ENCODE data around the gene ING5.
A peak's percentile ranks its signal among the peaks of the same experiment; 100 is the strongest.
"Not testable (repeated sequence)": the region's sequence is repeated elsewhere in the genome, so short reads cannot be mapped to it uniquely, and the experiment has no call there.

Gene ING5

DNA sequence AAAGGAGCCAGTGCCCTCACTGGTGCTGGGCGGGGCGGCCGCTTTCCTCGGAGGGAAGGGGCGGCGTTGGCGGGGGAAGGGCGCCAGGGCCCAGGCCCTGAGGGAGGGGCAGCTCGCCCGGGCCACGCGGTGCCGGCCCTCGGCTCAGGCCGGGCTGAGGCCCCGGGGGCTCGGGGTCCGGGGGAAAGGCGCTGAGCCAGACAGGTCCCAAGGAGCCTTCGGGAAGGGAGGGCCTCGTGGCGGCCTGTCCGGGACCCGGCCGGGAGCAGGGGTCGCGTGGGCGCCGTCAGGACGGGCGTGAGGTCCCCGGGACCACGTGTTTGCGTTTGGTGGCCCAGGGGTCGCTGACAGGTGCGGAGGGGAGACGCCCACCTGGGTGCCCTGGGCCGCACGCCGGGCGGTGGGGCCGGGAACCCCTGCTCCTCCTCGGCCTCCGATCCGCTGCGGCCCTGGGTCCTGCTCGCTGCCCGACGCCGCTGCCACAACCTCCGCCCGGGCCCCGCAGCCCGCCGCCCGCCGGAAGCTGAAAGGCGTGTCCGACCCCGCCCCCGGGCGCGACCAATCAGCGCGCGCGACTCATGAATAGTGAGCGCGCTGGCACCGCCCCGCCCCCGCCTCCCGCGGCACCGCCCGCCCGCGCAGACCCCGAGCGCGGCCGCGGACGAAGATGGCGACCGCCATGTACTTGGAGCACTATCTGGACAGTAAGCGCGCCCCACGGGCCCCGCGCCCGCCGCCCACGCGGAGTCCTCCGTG, at the start of gene ING5:
ING5 (plus strand) TSS at position 641 of the 756 bp plus-strand sequence; CDS start at position 668, 27 bp downstream.
- DNase-seq: peak; percentile 87 to 91

DNA sequence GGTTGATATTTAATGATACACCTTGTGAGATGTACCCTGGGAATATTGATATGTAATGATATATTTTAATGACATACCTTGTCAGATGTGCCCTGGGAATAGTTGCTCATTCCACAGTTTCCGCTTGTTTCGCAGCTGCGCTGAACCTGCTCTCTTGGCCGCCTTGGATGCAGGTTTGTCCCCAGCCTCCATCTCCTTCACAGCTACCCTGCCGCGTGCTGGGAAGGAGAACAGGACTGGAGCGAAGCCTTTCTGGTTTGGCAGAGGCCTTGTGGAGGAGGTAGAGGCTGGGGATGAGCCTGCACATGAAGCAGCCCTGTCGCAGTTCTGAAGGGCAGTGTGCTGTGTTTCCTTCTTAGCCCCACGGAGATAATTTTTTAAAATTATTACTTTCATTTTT, 49.7 kb upstream of the ING5 start:
- no peak for DNase-seq

DNA sequence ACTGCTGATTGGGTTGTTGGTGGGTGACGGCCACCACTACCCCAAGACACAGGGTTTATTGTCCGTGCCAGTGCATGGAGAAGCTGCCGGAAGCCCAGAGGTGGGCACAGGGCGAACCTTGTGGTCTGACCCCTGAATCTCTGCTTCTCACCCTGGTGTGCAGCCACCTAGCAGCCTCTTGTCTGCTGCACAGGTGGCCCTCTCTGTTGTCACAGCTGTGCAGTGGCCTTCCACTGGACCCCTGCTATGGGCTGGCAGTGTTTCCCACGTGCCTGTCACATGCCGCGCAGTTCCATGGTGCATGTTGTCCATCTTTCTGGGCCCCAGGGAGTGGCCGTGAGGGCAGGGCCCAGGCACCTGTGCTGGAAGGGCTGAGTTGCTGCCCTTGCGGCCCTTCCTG, 49.1 kb upstream of the ING5 start:
- no peak for DNase-seq

DNA sequence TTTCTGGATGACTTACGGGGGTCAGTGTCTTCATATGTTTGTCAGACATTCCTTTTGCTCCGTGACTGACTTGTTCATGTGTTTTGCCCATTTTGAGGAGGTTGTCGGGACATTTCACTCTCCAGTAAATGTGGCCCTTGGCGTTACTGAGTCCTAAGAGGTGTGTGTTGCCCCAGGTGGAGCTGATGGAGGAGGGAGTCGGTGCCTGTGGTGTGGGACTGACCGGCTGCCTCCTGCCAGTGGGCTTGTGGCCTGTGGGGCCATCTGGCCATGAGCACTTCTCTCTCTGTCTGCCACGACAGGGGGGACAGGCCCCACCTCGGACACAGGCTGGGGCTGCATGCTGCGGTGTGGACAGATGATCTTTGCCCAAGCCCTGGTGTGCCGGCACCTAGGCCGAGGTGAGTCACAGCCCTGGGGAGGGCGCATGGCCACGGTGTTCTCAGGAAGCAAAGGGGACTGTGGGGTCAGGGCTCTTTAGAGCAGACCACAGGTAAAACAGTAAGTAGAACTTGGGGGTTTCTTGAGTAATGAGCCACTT, 48.6 kb upstream of the ING5 start:
- no peak for DNase-seq

DNA sequence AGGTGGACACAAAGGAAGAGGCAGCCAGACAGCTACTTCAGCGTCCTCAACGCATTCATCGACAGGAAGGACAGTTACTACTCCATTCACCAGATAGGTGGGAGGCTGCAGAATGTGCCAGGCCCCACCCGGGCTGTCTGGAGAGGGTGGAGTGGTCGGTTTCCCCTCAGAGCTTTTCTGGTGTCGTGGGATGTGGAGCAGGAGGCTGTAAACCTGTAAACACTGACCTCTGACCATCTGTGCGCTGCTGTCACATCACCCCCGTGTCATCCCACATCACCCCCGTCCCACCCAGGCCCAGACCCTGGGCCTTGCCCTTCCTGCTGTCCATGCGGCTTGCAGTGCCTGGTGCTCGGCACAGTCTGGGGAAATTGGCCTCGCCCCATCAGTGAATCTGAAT, 47.3 kb upstream of the ING5 start:
- DNase-seq: no peak

DNA sequence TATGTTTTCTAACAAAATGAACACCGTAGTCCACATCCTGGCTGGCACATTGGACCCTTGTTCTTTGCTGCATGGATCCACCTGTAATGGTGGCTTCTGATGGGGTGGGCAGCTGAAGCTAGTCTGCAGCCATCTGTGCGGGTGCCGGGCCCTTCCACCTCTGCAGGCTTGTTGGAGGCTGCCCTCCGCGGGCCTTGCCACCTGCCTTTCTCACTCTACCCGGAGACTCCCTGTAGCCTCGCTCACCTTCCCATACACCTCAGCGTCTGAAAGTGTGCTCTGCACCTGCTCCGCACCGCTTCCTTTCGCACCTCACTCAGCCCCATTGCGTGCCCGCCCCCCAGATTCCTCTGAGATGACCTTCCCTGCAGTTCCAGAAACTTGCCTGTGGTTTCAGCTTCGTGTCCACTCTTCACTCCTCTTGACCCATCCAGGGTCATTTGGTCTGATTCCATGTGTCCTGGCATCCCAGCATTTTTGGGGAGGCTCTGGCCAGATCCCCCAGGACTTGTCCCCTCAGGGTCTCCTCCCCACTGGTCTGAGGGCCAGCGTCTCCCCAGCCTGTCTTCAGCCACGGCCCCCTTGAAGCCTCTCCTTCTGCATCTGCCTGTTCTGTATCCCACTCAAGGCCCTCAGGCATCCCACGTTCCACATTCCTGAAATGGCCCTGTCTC, 46.2 kb upstream of the ING5 start:
- DNase-seq: no peak

DNA sequence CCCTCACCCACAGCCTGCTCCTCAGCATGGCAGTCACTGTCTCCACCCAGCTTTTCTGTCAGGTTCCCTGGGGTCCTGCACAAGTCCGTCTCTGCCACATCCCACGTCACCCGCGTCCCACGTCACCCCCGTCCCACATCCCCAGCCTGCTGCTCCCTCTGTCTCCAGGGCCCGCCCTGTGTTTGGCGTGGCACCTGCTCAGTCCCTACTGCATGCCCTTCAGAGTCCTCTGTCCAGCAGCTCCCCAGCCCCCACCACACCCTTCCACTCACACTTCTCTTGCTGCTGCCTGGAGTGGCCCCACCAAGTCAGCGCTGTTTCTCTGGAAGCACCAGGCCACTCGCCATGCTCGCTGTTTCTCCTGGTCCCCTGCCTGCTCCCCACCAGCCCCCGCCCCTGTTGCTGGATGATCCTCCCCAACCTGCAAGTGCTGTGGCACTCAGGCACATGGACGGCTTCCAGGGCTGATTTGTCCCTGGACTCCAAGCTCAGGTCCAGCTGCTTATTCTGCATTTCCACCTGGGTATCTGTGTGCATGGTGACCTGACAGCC, 45.6 kb upstream of the ING5 start:
- no peak for DNase-seq

DNA sequence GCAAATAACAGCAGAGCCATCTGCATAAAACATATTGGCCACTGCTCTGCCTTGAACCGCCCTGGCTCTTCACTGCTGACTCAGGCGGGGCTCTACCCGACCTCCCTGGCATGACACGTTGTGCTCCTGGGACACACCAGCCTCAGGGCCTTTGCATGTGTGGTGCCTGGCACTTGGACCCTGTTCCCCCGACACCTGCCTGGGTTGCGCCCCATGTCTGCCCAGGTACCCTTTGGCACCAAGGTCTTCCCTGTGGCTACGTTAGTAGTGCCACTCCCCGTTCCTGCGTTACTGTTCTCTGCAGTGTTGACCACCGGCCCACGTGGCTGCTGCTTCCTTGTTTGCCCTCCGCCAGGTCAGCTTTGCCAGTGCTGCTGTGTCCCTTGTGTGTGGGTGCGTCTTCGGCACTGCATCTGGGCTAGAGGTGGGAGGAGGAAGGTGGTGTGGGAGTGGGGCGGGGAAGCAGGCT, 44.0 kb upstream of the ING5 start:
- DNase-seq: no peak

DNA sequence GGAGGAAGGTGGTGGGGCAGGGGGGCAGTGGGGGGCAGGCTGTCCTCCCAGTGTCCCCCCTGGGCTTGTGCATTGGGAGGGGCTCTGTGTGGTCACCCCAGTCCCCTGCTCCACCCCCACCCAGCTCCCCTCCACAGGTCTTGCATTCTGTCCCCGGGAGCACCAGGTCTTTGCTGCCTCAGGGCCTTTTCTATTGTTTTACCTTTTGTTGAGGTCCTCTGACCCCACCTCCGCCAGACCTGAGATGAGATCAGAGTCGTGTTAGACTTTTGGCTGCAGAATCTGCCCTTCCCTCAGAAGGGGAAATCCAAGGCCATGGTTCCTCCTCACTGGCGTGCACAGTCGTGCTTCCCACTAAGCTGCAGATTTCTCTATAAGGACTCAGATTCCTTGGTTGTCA, 43.5 kb upstream of the ING5 start:
- DNase-seq: no peak

DNA sequence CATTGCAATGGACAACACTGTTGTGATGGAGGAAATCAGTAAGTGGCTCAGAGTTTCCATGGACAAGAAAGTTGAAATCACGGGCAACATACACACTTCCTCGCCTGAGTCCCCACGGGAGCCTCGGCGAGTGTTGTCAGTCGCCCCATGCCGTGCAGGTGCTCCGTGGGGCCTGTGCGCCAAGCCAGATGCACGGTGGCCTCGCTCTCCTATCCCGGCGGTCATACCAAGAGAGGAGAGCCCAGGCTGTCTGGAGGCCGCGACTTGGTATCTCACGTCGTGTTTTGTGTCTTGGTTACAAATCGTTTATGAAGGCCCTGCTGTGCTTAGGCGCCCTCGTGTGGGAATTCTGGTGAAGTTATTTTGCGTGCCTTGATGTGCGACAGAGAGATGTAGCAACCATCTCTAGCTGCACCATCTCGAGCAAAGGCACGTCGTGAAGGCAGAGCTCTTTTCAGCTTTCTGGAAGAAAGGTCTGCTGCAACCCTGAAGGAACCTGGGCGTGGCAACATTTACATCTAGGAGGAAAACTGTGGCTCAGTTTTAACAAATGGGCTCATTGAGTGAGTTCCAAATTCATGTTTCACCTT, 42.6 kb upstream of the ING5 start:
- peak; percentile 30 to 60 for DNase-seq

DNA sequence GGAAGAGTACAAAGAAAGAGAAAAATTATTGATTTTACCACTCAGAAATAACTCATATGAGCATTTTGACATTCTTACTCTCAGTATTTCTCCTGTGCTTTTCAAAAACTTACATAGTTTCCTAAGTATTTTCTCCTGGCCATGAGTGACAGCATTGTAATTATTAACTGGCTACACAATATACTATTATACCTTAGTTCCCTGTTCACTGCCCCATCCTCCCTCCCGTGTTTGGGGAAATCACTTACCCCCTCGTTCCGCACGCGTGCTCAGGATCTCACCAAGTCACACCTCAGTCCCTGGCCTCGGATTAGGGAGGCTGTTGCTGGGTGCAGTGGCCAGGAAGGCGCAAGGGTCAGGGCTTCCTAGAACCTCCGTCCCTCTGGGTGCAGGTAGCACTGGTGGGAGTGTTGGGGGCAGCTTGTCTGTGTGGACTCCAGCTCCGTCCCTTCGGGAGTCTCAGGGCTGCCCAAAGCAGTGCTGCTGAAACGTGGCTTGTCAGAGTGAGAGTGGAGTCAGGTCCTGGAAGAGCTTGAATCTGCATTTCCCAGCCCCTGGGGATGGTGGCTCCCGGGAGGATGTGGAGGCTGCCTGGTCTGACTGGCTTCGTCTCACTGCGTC, 41.1 kb upstream of the ING5 start:
- DNase-seq: no peak

DNA sequence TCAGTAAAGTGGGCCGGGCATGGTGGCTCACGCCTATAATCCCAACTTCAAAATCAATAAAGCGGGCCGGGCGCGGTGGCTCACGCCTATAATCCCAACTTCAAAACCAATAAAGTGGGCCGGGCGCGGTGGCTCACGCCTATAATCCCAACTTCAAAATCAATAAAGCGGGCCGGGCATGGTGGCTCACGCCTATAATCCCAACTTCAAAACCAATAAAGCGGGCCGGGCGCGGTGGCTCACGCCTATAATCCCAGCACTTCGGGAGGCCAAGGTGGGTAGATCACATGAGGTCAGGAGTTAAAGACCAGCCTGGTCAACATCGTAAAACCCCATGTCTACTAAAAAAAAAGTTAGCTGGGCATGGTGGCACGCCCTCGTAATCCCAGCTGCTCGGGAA, 39.1 kb upstream of the ING5 start:
- not testable (repeated sequence) for DNase-seq

DNA sequence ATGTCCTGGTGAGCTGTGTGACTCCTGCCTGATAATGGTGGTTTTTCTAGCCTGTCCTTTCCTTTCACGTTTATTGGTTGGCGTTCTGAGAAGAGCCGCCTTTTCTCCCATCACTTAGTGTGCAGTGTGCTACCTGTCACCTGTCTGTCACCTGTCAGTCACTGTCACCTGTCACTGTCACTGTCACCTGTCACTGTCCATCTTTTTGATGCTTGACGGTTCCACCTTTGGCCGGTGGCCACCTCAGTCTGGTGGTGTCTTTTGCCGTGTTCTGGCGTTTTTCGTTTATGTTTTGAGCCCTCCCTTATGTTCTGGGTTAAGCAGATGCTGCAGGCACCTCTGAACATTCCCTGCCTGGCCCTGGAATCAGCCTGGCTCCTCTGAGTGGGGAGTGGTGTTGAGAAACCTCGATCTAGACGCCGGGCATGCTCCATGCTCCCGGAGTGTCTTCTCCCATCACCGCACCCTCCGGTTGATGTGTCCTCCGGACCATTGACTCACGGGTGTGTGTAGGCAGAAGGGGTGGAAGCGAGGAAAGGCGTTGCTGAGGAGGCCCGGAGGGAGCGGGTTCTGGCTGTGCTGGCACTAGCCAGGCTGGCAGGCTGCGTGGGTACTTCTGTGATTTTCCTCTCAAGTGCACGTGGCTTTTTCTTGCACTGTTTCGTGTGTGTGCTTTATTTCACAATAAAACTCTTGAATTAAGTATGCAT, 36.0 kb upstream of the ING5 start:
- no peak for DNase-seq

DNA sequence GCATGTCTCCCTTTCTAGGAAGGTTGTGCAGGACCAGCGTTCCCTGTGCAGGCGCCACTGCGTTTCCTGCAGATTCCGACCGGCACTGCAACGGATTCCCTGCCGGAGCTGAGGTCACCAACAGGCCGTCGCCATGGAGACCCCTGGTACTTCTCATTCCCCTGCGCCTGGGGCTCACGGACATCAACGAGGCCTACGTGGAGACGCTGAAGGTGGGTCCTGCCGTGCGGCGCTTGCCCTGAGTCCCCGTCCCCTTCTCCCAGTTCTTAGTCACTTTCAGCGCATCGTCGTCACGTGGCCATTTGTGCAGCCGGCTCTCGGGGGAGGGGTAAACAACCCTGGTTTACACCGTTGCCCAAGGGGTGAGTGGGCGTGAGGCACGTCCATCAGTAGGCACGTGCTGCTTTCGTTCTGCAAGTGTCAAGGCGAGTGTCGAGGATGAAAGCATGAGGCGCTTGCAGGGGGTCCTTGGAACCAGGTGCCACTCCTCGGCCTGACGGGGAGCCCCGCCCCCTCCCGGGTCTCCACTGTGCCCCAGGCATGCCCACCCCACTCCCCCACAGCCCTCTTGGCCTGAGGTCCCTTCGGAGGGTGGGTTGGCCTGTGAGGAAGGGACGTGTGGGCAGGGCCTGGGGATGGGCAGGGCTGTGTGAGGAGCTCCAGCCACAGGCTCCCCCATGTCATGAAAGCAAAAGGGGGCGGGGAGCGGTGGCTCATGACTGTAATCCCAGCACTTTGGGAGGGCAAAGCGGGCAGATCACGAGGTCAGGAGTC, 35.0 kb upstream of the ING5 start:
- DNase-seq: no peak

DNA sequence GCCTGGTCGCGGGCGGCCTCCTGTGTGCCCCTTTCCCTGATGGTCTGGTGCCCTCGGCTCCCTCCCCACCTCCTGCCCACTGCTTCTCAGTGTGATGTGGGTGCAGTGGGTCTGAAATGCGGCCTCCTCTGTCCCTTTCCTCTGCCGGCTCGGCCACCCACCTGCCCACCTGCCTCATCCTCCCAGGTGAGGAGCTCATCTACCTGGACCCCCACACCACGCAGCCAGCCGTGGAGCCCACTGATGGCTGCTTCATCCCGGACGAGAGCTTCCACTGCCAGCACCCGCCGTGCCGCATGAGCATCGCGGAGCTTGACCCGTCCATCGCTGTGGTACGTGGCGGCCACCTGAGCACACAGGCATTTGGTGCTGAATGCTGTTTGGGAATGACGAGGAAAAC, 33.5 kb upstream of the ING5 start:
- DNase-seq: no peak

DNA sequence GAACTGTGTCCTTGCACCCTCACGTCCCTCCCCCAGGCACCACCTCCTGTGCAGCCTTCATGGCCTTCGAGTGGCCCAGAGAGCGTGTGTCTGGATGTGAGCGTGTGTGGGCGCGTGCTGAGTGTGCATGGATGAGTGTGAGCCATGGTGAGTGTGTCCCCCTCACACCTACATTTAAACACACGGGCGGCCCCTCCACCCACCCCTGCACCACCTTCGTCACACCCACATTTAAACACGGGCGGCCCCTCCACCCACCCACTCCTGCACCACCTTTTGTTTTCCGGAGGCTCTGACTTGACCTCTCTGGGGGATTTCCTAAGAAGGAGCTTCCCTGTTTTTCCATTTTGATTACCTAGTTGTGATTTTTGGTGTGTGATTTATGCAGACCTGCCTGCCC, 33.0 kb upstream of the ING5 start:
- no peak for DNase-seq

DNA sequence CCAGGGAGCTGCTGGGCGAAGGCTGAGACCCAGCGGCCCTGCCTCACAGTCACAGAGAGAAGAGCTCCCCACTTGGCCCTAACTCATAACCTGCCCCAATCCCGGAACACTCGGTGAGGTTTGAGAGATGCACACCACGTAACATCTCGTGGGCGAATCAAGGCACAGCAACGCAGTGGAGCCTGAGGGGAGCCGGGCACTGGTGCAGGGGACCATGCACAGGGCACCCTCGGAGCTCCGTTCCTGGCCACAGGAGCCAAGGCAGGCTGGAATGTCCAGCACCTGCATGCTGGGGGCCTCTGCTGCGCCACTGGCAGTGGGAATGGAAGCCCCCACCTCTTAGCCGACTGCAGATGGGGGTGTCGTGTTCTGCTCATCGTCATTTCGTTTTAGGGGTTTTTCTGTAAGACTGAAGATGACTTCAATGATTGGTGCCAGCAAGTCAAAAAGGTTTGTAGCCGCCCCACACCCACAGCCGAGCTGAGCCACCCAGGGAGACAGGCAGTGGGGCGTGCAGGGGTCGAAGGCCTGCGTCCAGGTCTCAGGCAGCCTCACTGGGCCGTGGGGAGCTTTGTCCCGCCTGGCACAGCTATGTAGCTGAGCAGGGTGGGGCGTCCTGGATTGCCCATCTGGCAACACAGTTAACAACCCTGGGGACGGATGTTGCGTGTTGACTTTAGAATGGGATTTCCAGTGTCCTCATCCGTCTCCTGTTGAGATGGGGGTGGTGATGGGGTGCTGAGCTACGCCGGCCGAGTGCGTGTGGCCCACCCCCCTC, 31.3 kb upstream of the ING5 start:
- DNase-seq: no peak

DNA sequence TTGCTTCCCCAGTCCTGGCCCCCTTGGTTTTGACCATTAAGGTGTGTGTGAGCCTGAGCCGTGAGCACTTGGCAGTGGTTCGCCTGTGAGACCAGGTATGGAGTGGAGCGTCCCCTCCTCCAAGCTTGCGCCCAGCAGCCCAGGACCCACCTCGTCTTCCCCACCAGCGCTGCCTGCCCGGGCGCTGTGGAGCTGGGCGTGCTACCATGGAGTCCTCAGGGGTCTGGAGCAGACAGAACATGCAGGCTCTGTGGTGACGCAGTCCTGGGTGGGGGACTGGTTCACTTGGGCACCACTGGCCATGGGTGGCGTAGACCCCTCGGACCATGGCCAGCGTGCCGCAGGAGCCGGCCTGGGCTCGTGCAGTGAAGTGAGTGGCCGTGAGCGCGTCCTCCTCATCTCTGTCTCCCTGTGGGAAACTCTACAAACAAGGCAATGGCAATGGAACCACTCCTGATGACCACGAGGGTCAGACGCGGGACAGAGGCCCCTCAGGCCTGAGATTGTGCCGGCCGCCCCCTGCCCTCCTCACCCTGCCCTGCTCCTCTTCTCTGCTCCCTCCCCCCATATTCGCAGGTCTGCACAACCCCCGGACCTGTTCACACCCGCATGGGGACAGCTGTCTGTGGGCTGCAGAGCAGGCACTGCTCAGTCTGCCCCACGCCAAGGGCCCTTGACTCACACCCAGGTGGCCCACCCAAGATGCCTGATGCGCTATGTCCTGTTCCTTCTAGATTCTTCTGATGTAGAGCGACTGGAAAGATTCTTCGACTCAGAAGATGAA, 30.2 kb upstream of the ING5 start:
- DNase-seq: no peak

DNA sequence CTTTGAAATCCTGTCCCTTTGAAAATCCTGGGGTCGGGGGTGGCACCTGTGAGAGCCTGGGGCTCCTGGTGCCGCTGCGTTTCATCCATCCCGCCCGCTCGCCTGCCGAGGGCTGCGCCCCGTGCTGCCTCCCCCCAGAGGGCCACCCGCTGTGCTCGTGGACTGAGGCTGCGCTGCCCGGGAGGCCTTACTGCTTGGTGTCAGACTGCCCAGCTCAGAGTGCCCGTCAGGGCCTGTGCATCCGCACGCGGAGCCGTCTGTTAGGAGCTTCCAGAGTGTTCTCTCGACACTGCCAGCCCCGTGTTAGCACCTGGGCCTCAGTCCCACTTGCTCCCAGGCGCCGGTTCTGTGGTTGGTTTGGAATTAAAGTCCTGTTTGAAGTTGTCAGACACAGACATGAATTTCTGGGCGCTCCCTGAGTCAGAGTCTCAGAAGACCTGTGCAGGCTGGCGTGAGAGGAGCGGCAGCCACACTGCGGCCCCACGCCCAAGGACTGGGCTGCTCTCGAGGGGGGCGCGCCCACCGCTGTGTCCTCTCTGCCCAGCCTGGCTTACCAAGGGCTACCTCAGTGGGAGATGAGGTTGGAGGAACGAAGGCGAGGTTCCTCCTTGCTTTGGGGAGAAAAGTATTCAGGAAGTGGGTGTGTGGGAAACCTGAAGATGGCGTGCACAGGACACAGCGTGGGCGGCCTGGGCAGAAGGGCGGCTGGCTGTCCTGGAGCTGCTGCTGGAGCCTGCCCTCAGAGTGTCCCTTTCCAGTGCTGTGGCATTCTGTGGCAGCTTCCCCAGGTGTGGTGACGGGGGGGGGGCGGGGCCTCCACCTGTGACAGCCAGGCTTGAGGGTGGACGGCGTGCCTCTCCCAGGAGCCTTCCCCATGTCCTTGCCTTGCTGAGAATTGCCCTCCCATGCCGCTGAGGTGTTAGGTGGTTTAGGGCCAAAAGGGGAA, 29.3 kb upstream of the ING5 start:
- DNase-seq: no peak

Data from NCI-H524 (cell line).